Body of pancreas (tissue), 4 donors: ENCODE measurements around the gene DNAH8. TPM values are rescaled to one million over a fixed set of nuclear protein-coding genes. Genes with fewer than 3 reads are reported as not detected.
A peak's percentile ranks its signal among the peaks of the same experiment; 100 is the strongest.

Experiments used
- ATAC-seq: fragments of 150-250 bp; one replicate; pipeline ENCODE4 v1.9.1; 2016
- DNase-seq, 4 donors: peaks; one replicate each; pipeline ENCODE4 v3.0.0-alpha.2; 2019
- H3K27ac ChIP-seq, 4 donors: fragments of 200-600 bp; sonication (generic); 1 replicate in 3 of 4; 2 replicates in 1 of 4; pipeline versions ENCODE4 v1.5.1 to v1.6.1; 2016 to 2019; ENCODE audit warnings: mild to moderate bottlenecking in 1 of 4, mixed read lengths in 1 of 4, moderate library complexity in 1 of 4
- H3K27me3 ChIP-seq, 2 donors: fragments of 200-600 bp; sonication (generic); one replicate each; pipeline ENCODE4 v1.6.0; 2016; ENCODE audit warnings: mild to moderate bottlenecking in 1 of 2
- H3K36me3 ChIP-seq, 2 donors: fragments of 200-600 bp; sonication (generic); replicated peaks in 1 of 2; 2 replicates each; pipeline ENCODE4 v1.5.1; 2016; ENCODE audit warnings: low read depth in 2 of 2; ENCODE audit not compliant: insufficient read depth in 1 of 2
- H3K4me1 ChIP-seq: fragments of 200-600 bp; sonication (generic); one replicate; pipeline ENCODE4 v1.6.0; 2016
- H3K4me3 ChIP-seq, 2 donors: fragments of 200-600 bp; sonication (generic); 1 replicate in 1 of 2; 2 replicates in 1 of 2; pipeline ENCODE4 v1.5.1; 2016 to 2019
- H3K9me3 ChIP-seq, 3 donors: fragments of 200-600 bp; sonication (generic); 1 replicate in 2 of 3; 2 replicates in 1 of 3; pipeline ENCODE4 v1.5.1; 2016
- POLR2A ChIP-seq, 3 donors: fragments of 450-650 bp; IDR thresholded peaks; one replicate each; pipeline ENCODE4 v1.6.1; 2016; ENCODE audit warnings: antibody characterized with exemption in 3 of 3, mild to moderate bottlenecking in 2 of 3
- WGBS, 2 donors: methylation state at CpG; one replicate each; pipeline ENCODE4 v1.1.5; 2017; 5-methylcytosine and 5-hydroxymethylcytosine counted together
- intact Hi-C: fragments of 100-400 bp; cut with DNase I; formaldehyde crosslinking; loops from one replicate; pipeline ENCODE4 v1.15.1; 2023
- total RNA-seq, 2 donors: library from RNA; depleted of rRNA; stranded (reverse); fragments of >200 nt; gene quantifications; one replicate each; pipeline ENCODE4 v1.1.0, GENCODE V29; 2016
- TF ChIP-seq, protein P1 (sequence below), 7 experiments: fragments of 450-650 bp in 4 of 7; fragments of 200-600 bp in 3 of 7; sonication (generic) in 3 of 7; IDR thresholded peaks; one replicate each; pipeline ENCODE4 v1.5.1; 2016 to 2019; ENCODE audit warnings: antibody characterized with exemption in 7 of 7

DNAH8 gene
- total RNA-seq, 2 donors from 2014 or later = not detected

DNA sequence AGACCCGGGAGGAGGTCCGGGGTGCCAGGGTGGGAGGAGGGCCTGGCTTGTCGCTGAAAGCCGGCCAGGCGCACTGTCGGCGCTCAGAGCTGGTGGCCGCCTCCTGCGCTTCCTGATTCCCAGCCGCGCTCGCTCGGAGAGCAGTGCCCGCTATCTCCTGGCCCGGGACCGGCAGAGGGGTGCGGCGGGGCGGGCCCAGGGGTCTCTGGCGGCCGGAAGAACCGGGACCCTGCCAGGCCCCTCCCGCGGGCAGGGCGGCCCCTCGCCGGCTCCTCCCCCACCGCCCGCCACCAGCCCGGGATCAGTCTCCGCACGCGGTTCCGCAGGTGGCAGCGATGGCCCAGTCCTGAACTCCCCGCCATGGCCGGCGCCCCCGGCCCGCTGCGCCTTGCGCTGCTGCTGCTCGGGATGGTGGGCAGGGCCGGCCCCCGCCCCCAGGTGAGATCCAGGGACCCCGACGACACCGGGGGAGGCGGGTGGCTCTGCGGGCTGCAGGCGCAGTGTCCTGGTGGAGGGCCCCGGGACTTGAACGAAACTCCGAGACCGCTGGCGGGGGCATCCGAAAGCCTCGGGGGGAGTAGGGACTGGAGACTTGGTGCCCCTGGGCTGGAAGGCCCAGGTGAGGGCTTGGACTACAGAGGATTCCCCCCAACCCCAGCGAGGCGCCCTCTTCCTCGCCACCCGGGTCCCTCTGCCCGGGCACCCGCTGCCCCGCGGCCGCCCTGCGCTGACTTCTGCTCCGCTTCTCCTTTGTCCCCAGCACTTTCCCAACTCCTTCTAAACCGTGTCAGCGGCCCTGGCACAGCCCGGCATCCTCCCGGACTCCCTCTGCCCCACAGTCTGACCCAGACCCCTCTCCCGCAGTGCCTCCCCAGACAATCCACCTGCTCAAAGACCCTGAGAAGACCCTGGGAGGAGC lies 333.6 kb downstream of the DNAH8 start, which contains the start of gene GLP1R:
GLP1R (plus strand) TSS at position 301 of the 919 bp plus-strand sequence; CDS start at position 361, 60 bp downstream.
- DNase-seq (peak; percentile 43 to 70 (median 54)), ATAC-seq (peak; percentile 73)
- peaks cover 54% of the 10 kb centered on the region for H3K4me1 ChIP-seq
- H3K36me3 ChIP-seq = no peaks in the 10 kb centered on the region
- no peaks in the 10 kb centered on the region for H3K9me3 ChIP-seq
- WGBS, 2 donors = 1% methylated on average over 27 to 74 of the region's 74 CpGs
- peak within 1 kb of the TSS; percentile 23 to 24 for H3K4me3 ChIP-seq
- peak within 1 kb of the TSS; percentile 25 to 80 (median 66) for H3K27ac ChIP-seq
- intact Hi-C loops = no loop called here
- H3K27me3 ChIP-seq = no peaks in the 10 kb centered on the region
- TF ChIP-seq, protein P1, sequence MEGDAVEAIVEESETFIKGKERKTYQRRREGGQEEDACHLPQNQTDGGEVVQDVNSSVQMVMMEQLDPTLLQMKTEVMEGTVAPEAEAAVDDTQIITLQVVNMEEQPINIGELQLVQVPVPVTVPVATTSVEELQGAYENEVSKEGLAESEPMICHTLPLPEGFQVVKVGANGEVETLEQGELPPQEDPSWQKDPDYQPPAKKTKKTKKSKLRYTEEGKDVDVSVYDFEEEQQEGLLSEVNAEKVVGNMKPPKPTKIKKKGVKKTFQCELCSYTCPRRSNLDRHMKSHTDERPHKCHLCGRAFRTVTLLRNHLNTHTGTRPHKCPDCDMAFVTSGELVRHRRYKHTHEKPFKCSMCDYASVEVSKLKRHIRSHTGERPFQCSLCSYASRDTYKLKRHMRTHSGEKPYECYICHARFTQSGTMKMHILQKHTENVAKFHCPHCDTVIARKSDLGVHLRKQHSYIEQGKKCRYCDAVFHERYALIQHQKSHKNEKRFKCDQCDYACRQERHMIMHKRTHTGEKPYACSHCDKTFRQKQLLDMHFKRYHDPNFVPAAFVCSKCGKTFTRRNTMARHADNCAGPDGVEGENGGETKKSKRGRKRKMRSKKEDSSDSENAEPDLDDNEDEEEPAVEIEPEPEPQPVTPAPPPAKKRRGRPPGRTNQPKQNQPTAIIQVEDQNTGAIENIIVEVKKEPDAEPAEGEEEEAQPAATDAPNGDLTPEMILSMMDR (IDR thresholded peaks at IDR 0.05) = no peak
- TF ChIP-seq POLR2A (IDR thresholded peaks at IDR 0.05) = peak; percentile 26 to 49 (median 48)

DNA sequence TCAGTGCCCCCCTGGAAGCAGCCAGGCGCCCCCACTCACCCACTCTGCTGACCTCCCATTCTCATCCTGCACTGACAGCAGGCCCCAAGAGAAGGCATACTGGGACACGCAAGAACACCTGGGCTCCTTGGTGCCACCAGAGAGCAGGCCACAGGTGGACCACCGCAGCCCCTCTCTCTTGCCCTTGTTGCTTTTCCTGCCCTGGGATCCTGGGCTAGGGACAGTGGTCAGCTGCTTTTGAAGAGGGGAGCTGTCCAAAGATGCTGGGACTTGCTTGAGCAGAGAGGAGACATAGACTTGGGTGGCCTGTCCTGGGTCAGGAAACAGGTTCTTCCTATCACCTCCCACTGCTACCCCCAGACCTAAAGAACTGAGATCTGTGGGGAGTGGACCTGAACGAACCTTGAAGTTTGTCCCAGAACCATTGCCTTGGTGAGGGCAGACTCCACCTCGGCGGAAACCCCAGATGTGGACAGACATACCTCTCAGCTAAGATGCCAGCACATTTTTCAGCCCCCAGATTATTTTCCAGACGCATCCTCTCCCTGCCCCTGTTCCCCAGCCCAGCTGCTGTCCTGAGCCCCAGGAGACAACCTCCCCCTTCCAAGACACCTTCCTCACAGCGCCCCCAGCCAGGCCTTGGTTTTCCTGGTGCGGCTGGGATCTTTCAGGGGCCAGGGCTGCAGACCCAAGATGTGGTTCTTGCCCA lies 334.6 kb downstream of the DNAH8 start:
- Histone ChIP-seq H3K27me3 (no peaks in the 10 kb centered on the region), H3K4me3 (peak overlapping the region in 1 of 2 donors; percentile 23)
- TF ChIP-seq, protein P1 (IDR thresholded peaks at IDR 0.05) = no peak

DNA sequence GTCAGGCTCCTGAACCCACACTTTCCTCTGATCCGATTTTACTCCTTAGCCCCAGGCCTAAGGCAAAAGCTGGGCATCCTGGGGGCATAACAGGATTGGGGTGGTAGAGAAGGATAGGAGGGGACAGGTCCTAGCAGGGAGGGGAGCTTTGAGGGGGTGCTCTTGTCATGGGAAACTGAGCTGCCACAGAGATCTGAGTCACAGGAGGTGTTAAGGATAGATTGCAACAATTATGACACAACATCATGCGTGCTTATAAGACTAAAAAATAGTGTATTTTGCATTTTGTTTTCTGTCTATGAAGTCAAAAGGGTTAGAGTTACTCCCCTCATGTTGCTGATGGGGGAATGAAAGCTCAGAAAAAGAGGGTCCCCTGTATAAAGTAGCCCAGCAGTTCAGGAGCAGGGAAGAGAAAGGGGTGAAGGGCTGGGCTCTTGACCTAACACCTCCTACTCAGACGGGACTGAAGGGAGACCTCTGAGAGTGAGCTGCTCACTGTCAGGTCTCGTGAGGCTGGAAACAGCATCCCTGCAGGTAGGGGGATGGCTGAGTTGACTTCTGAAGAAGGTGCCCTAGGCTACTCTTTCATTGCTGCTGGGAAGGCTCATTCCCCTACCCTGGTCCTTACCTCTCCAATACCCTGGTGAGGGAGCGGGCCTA lies 335.5 kb downstream of the DNAH8 start:
- no peak for ATAC-seq
- no peak for DNase-seq
- Histone ChIP-seq H3K27me3 (no peaks in the 10 kb centered on the region), H3K27ac (peak overlapping the region in 3 of 4 donors; percentile 13 to 80 (median 62)), H3K4me3 (no peak overlapping the region), H3K36me3 (no peaks in the 10 kb centered on the region), H3K9me3 (no peaks in the 10 kb centered on the region), H3K4me1 (peaks cover 72% of the 10 kb centered on the region)
- 50 to 65% methylated on average over 4 to 5 of the region's 5 CpGs for WGBS, 2 donors
- intact Hi-C loops = no loop called here
- no peak for TF ChIP-seq POLR2A (IDR thresholded peaks at IDR 0.05)
- TF ChIP-seq, protein P1 (IDR thresholded peaks at IDR 0.05) = no peak

More for the DNA sequence above, 334.6 kb downstream of the DNAH8 start:
- no peaks in the 10 kb centered on the region for H3K36me3 ChIP-seq
- DNase-seq (peak in 1 of 4 donors; percentile 55), ATAC-seq (no peak)
- WGBS, 2 donors = 36 to 63% methylated on average over 6 to 9 of the region's 9 CpGs
- H3K4me1 ChIP-seq = peaks cover 64% of the 10 kb centered on the region
- H3K9me3 ChIP-seq = no peaks in the 10 kb centered on the region
- peak overlapping the region in 3 of 4 donors; percentile 17 to 80 (median 62) for H3K27ac ChIP-seq
- intact Hi-C loops = no loop called here

DNA sequence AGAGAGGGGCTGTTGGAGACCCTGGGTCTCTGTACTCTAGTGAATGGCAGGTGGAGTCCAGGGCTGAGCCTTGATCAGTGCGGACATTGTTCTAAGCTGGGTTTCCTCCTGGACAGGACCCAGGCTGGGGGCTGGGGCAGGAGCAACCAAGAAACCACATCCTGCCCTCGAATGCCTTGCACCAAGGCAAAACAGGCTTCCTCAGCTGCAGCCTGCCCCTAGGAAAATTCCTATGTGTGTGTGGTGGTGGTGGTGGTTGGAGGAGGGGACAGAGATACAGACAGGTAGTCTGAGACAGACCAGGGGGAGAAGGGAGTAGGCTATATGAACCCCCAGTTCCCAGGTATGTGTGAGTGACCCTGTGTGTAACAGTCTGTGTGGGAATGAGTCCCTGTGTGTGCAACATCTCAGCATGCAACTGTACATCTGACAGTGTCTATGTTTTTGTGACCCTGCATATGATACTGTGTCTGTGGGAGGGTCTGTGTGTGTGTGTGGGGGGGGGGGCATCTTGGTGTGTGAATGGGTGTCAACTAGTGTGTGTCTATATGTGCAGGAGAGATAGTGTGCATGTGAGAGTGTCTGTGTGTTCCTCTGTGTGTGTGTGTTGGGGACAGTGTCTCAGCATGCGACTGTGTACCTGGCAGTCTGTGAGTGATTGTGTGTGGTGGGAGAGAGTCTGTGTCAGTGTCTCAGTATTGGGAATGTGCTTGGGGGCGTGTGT lies 336.4 kb downstream of the DNAH8 start:
- Histone ChIP-seq H3K36me3 (no peaks in the 10 kb centered on the region), H3K27ac (peak overlapping the region in 1 of 4 donors; percentile 15), H3K27me3 (no peaks in the 10 kb centered on the region), H3K4me3 (no peak overlapping the region), H3K4me1 (peaks cover 75% of the 10 kb centered on the region), H3K9me3 (no peaks in the 10 kb centered on the region)
- 31 to 52% methylated on average over 4 of the region's 4 CpGs for WGBS, 2 donors
- TF ChIP-seq, protein P1 (IDR thresholded peaks at IDR 0.05) = no peak
- no peak for TF ChIP-seq POLR2A (IDR thresholded peaks at IDR 0.05)
- ATAC-seq (no peak), DNase-seq (peak in 1 of 4 donors; percentile 29)
- intact Hi-C loops = no loop called here
